ENCODE measurements around the gene SPECC1. TPM values are rescaled to one million over a fixed set of nuclear protein-coding genes. Genes with fewer than 3 reads are reported as not detected.
"Not testable (repeated sequence)": the region's sequence is repeated elsewhere in the genome, so short reads cannot be mapped to it uniquely, and the experiment has no call there.

SPECC1 gene
- total RNA-seq, 2 experiments from 2014 or later: 13.7 to 17.4 TPM

DNA sequence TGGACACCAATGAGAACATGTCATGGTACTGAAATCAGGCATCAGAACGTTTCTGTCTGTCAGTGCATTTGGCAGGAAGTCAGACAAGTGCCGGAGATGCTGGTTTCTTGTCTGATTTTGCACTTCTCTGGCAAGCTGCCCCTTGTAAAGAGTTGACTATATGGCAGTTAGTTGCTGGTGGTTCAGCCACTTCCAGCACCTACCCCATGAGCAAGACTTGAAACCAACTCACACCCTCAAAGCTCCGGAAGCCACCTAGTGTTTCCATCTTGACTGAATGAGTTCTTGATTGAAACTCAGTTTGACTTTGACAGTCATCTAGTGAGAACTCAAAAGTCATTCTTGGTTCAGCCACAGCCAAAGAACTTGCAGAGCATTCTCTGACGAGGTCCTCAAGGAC lies 225.1 kb downstream of the SPECC1 start:
- H3K36me3 Mint-ChIP-seq (ENCODE audit: low read depth): peaks cover 2% of the 10 kb centered on the region
- peak overlapping the region; percentile 82 for H3K27ac Mint-ChIP-seq
- H3K27me3 Mint-ChIP-seq (ENCODE audit: low read depth): no peaks in the 10 kb centered on the region
- H3K4me3 Mint-ChIP-seq: peak overlapping the region; percentile 5
- no peaks in the 10 kb centered on the region for H3K9me3 Mint-ChIP-seq
- intact Hi-C loops (cut with micrococcal nuclease): loop anchor here (5.0 kb wide), 1 partner anchor 77 kb away; no protein-coding TSS in a partner anchor
- DNase-seq: peak; percentile 92
- CTCF ChIA-PET: interaction anchor here (0.8 to 1.6 kb wide), 5 partner anchors 11 to 79 kb away, joined by 3 to 6 read pairs (median 3); no protein-coding TSS in a partner anchor
- peaks cover 38% of the 10 kb centered on the region for H3K4me1 Mint-ChIP-seq (ENCODE audit: low read depth)

DNA sequence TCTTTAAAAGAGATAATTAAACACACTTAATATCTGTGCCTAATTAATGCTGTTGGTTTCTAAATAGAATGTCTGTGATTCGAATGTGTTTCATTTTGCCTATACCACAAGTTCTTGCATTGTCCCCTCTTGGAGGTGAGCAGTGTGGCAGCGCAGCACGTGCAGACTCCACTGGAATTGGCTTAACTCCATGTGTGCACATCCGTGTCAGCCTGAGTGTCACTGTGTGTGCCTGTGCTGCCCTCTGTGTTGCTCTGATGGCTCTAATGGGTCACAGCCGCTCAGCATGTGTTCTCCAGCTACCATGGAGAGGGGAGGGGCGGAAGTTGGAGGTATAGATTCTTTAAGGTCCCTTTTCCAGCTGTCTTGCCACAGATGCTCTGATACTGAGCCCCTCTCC lies 226.6 kb downstream of the SPECC1 start:
- CTCF ChIA-PET: interaction anchor here (1.0 to 1.6 kb wide), 3 partner anchors 10 to 11 kb away, joined by 3 to 6 read pairs (median 5); no protein-coding TSS in a partner anchor
- no peak overlapping the region for H3K27ac Mint-ChIP-seq
- H3K4me3 Mint-ChIP-seq: no peak overlapping the region
- H3K36me3 Mint-ChIP-seq (ENCODE audit: low read depth): peaks cover 2% of the 10 kb centered on the region
- intact Hi-C loops (cut with micrococcal nuclease): no loop called here
- DNase-seq: no peak
- no peaks in the 10 kb centered on the region for H3K9me3 Mint-ChIP-seq
- no peaks in the 10 kb centered on the region for H3K27me3 Mint-ChIP-seq (ENCODE audit: low read depth)
- peaks cover 38% of the 10 kb centered on the region for H3K4me1 Mint-ChIP-seq (ENCODE audit: low read depth)

DNA sequence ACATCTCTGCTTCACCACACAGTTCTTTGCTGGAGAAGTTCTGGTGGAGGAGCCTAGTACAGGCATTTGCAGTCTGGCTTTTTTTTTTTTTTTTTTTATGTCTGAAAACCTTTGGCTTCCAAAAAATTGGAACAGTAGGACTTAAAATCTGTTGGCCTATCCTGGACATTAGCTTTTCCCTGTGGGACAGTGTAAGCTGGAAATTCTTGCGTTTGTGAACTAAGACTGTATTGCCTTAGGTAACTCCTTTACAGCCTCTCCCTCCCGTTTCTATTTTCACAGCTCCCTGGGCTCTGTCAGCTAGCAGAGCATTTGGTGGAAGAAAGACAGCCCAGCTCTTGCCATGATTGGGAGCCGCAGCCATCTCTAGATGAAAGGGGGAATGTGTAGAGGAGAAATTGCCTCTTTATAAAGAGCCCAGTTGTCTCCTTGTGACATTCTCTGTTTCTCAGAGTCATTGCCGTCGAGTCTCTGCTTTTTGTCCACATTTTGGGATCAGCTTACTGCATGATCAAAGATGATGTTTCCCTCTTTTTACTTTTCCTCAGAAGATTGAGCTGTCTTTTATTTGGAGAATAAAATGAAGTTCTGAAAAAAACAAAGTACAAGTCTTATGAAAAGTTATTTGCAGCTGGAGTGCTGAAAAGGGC lies 227.5 kb downstream of the SPECC1 start:
- CTCF ChIA-PET: interaction anchor here (0.7 to 1.2 kb wide), 3 partner anchors 10 to 244 kb away, joined by 5 to 7 read pairs (median 5); no protein-coding TSS in a partner anchor
- no peak overlapping the region for H3K27ac Mint-ChIP-seq
- DNase-seq: no peak
- no peak overlapping the region for H3K4me3 Mint-ChIP-seq
- no peaks in the 10 kb centered on the region for H3K27me3 Mint-ChIP-seq (ENCODE audit: low read depth)
- peaks cover 41% of the 10 kb centered on the region for H3K4me1 Mint-ChIP-seq (ENCODE audit: low read depth)
- intact Hi-C loops (cut with micrococcal nuclease): no loop called here
- peaks cover 2% of the 10 kb centered on the region for H3K36me3 Mint-ChIP-seq (ENCODE audit: low read depth)
- no peaks in the 10 kb centered on the region for H3K9me3 Mint-ChIP-seq

DNA sequence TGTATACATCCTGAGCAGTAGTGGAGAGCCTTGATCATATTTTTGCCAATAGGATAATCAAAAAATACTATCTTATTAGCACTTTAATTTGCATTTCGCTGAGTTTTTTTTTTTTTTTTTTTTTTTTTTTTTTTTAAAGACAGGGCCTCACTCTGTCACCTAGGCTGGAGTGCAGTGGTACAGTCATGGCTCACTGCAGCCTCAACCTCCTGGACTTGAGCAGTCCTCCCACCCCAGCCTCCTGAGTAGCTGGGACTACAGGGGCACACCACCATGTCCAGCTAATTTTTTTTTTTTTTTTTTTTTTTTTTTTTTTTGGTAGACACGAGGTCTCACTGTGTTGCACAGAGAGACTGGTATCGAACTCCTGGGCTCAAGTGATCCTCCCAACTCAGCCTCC lies 230.6 kb downstream of the SPECC1 start:
- DNase-seq; intact Hi-C loops (cut with micrococcal nuclease); H3K27me3 Mint-ChIP-seq (ENCODE audit: low read depth); H3K27ac Mint-ChIP-seq; CTCF ChIA-PET; H3K9me3 Mint-ChIP-seq; H3K4me3 Mint-ChIP-seq; H3K36me3 Mint-ChIP-seq (ENCODE audit: low read depth): not testable (repeated sequence)
- H3K4me1 Mint-ChIP-seq (ENCODE audit: low read depth): peaks cover 26% of the 10 kb centered on the region

DNA sequence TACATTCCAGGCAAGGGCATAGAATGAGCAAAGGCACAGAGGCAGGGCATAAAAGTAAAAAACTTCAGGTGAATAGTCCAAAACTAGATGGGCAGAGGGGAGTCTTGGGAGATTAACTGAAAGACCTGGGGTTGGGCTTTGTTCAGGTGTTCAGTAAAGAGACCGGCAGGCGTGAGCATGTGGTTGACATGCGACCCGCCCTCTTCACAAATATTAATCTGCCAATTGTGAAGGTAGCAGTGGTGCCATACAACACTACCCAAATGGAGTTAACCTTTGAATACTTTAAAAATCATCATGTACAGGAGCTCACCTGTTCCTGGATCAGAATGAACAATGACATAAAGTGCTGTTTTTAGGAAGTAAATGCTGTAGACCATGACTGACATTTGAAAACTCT lies 232.7 kb downstream of the SPECC1 start:
- Mint-ChIP-seq H3K36me3 (ENCODE audit: low read depth) (peaks cover 2% of the 10 kb centered on the region), H3K27me3 (ENCODE audit: low read depth) (no peaks in the 10 kb centered on the region), H3K27ac (no peak overlapping the region), H3K9me3 (no peaks in the 10 kb centered on the region), H3K4me3 (no peak overlapping the region), H3K4me1 (ENCODE audit: low read depth) (peaks cover 32% of the 10 kb centered on the region)
- intact Hi-C loops (cut with micrococcal nuclease): no loop called here
- CTCF ChIA-PET: no interaction called here
- DNase-seq: no peak

DNA sequence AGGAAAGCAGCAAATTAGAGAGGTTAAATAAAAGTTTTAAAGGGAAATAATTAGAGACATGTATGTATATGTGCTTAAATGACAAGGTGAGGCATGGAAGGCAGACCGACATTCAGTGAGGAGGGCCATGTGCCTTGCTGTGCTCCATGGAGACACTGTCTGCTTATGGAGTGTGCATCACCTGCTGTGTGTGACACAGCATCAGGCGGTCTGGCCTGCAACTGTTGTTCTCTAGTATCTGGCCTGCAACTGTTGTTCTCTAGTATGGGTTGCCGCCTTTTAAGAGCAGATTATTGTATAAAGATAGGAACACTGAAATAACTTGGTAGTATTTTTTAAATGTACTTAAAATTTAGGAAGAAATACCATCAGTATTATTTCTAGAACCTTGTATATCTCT lies 233.1 kb downstream of the SPECC1 start:
- CTCF ChIA-PET: no interaction called here
- no peak for DNase-seq
- peaks cover 34% of the 10 kb centered on the region for H3K4me1 Mint-ChIP-seq (ENCODE audit: low read depth)
- no peaks in the 10 kb centered on the region for H3K9me3 Mint-ChIP-seq
- intact Hi-C loops (cut with micrococcal nuclease): no loop called here
- no peaks in the 10 kb centered on the region for H3K36me3 Mint-ChIP-seq (ENCODE audit: low read depth)
- no peak overlapping the region for H3K4me3 Mint-ChIP-seq
- H3K27ac Mint-ChIP-seq: no peak overlapping the region
- H3K27me3 Mint-ChIP-seq (ENCODE audit: low read depth): no peaks in the 10 kb centered on the region

DNA sequence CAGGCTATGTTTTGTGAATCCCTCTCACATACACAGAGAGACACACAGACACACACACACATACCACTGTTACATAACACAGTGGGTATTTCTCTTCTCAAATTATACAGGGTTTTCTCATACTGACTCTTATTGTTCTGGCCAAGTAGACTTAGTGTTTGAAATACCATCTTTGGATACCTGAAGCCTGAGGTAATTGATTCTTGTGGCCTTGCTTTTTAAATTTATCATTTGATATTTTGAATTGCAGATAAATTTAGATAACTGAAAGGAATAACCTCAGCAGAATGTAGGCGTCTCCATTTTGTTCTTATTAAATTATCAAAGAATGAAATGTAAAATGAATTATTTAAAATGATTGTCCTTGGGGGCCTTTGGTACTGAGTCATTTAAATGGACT lies 234.4 kb downstream of the SPECC1 start:
- Mint-ChIP-seq H3K9me3 (no peaks in the 10 kb centered on the region), H3K27me3 (ENCODE audit: low read depth) (no peaks in the 10 kb centered on the region), H3K4me1 (ENCODE audit: low read depth) (peaks cover 43% of the 10 kb centered on the region), H3K36me3 (ENCODE audit: low read depth) (no peaks in the 10 kb centered on the region), H3K4me3 (no peak overlapping the region), H3K27ac (no peak overlapping the region)
- no peak for DNase-seq
- CTCF ChIA-PET: no interaction called here
- intact Hi-C loops (cut with micrococcal nuclease): no loop called here

DNA sequence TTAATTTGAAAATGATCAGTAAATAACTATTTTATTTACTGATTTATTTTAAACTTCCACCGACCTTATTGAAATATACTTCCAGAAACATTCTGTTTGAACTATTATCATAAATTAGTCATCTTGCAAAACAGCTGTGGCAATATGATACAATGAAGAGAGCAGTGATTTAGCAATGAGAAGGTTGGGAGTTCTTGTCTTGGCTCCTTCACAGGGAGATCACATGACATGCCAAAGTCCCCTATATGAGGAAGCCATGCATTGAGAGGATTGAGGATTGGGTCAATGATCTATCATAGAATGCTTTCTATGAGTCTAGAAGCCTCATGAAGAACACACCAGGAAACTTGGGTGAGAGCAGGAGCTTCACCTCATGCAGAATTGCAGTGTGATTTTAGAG lies 235.5 kb downstream of the SPECC1 start:
- CTCF ChIA-PET: interaction anchor here (0.7 to 4.1 kb wide), 4 partner anchors 9 to 34 kb away, joined by 5 to 19 read pairs (median 6); no protein-coding TSS in a partner anchor
- intact Hi-C loops (cut with micrococcal nuclease): no loop called here
- Mint-ChIP-seq H3K4me3 (no peak overlapping the region), H3K27me3 (ENCODE audit: low read depth) (no peaks in the 10 kb centered on the region), H3K36me3 (ENCODE audit: low read depth) (no peaks in the 10 kb centered on the region), H3K27ac (no peak overlapping the region), H3K4me1 (ENCODE audit: low read depth) (peaks cover 45% of the 10 kb centered on the region), H3K9me3 (no peaks in the 10 kb centered on the region)
- no peak for DNase-seq

DNA sequence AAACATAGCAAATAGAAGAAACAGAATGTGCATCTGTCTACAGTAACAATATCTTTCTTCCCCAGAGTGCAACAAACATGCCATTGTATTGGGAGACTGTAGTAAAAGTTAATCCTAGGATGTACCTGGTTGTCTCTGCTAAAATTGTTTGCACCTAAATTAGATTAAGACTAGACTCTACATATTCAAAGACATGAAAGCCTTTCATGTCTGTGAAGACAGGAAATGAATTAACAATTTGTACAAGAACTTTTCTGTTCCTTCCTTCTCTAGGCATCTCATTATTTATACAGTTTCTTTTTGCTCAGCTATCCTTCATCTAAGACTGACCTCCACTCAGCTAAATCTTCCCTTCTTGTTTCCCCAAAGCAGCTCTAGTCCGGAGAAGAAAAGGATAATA lies 237.5 kb downstream of the SPECC1 start:
- intact Hi-C loops (cut with micrococcal nuclease): loop anchor here (2.0 kb wide), 2 partner anchors 16 to 24 kb away; no protein-coding TSS in a partner anchor
- CTCF ChIA-PET: interaction anchor here (0.6 to 4.1 kb wide), 5 partner anchors 10 to 253 kb away, joined by 3 to 19 read pairs (median 5); no protein-coding TSS in a partner anchor
- H3K4me1 Mint-ChIP-seq (ENCODE audit: low read depth): peaks cover 46% of the 10 kb centered on the region
- H3K27ac Mint-ChIP-seq: peak overlapping the region; percentile 73
- DNase-seq: no peak
- H3K9me3 Mint-ChIP-seq: no peaks in the 10 kb centered on the region
- H3K4me3 Mint-ChIP-seq: no peak overlapping the region
- no peaks in the 10 kb centered on the region for H3K27me3 Mint-ChIP-seq (ENCODE audit: low read depth)
- no peaks in the 10 kb centered on the region for H3K36me3 Mint-ChIP-seq (ENCODE audit: low read depth)

DNA sequence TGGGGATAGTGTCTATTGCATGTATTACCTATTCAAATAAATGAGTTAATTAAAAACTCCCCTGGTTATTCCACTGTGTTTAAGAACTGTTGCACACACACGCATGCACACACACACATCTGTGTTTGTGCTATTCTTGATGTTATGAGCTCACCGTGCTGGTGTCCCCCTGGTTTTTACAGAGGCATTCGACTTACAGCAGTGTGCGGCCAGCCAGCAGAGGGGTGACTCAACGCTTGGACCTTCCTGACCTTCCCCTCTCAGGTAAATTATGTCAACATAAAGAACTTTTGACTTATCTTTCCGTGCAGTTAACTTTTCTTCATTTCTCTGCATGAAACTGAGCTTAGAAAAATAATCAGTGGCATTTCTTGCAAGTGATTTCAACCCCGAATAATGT lies 244.2 kb downstream of the SPECC1 start:
- H3K4me3 Mint-ChIP-seq: no peak overlapping the region
- peaks cover 7% of the 10 kb centered on the region for H3K9me3 Mint-ChIP-seq
- CTCF ChIA-PET: interaction anchor here (0.7 kb wide), 1 partner anchor 1022 kb away, joined by 4 read pairs; no protein-coding TSS in a partner anchor
- peaks cover 7% of the 10 kb centered on the region for H3K36me3 Mint-ChIP-seq (ENCODE audit: low read depth)
- intact Hi-C loops (cut with micrococcal nuclease): no loop called here
- DNase-seq: no peak
- H3K27me3 Mint-ChIP-seq (ENCODE audit: low read depth): no peaks in the 10 kb centered on the region
- peaks cover 43% of the 10 kb centered on the region for H3K4me1 Mint-ChIP-seq (ENCODE audit: low read depth)
- no peak overlapping the region for H3K27ac Mint-ChIP-seq

DNA sequence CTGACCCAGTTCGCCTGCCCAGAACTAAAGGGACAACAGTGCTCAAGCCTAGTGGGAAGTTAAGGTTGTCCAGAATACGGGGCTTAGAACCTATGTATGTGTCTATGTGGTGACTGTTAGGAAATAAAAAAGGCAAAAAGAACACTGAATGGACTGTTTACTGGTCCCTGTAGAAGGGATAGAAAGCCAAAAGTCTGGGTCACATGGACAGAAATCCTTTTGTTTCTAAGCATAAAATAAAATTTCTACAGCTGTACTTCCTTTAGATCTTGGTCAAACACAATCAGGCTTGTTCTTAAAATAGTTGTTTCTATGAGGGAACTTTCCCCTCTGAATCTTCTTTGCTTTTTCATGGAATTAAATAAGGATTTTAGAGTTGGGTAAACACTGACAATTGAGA lies 245.4 kb downstream of the SPECC1 start:
- no peak for DNase-seq
- H3K9me3 Mint-ChIP-seq: peaks cover 12% of the 10 kb centered on the region
- H3K4me1 Mint-ChIP-seq (ENCODE audit: low read depth): peaks cover 46% of the 10 kb centered on the region
- H3K27ac Mint-ChIP-seq: no peak overlapping the region
- no peaks in the 10 kb centered on the region for H3K27me3 Mint-ChIP-seq (ENCODE audit: low read depth)
- H3K4me3 Mint-ChIP-seq: no peak overlapping the region
- CTCF ChIA-PET: interaction anchor here (1.0 kb wide), 1 partner anchor 9 kb away, joined by 3 read pairs; no protein-coding TSS in a partner anchor
- peaks cover 11% of the 10 kb centered on the region for H3K36me3 Mint-ChIP-seq (ENCODE audit: low read depth)
- intact Hi-C loops (cut with micrococcal nuclease): loop anchor here (2.0 kb wide), 1 partner anchor 16 kb away; no protein-coding TSS in a partner anchor

DNA sequence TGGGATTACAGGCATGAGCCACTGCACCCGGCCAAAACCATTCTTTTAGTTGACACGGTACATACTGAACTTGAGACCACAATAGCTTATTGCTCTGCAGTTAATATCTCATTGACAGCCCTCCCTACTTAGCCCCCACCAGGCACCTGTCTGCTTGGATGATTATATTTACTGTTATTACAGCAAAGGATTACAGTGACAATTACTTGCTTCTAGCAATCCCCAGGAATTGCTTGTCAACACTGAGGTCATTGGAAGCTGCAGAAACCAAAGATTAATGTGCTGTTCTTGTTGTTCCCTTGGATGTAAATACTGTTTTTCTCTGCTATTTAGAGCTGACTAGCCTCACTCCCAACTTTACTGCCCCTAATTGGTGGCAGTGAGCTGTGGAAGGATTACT lies 247.0 kb downstream of the SPECC1 start:
- H3K4me3 Mint-ChIP-seq: no peak overlapping the region
- H3K27me3 Mint-ChIP-seq (ENCODE audit: low read depth): no peaks in the 10 kb centered on the region
- peaks cover 12% of the 10 kb centered on the region for H3K9me3 Mint-ChIP-seq
- intact Hi-C loops (cut with micrococcal nuclease): no loop called here
- peaks cover 40% of the 10 kb centered on the region for H3K4me1 Mint-ChIP-seq (ENCODE audit: low read depth)
- H3K36me3 Mint-ChIP-seq (ENCODE audit: low read depth): peaks cover 11% of the 10 kb centered on the region
- no peak for DNase-seq
- CTCF ChIA-PET: interaction anchor here (1.2 kb wide), 1 partner anchor 8 kb away, joined by 3 read pairs; no protein-coding TSS in a partner anchor
- no peak overlapping the region for H3K27ac Mint-ChIP-seq

DNA sequence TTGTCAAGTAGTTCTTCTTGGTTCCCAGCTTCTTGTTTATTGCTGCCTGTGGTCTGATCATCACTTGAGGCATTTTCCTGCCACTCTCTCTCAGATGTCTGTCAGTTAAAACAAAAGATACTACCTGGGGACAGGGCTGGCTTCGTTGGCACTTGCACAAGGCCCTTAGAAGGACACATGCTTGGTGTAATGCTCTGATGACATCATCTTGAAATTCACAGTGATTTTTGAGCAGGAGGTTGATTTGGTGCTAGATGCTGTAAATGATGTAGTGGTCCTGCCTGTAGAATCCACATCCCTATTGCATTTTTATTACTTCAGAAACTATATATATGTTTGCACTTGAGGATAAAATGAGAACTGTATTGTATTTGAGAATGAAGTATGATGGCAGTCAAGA lies 247.8 kb downstream of the SPECC1 start:
- intact Hi-C loops (cut with micrococcal nuclease): no loop called here
- Mint-ChIP-seq H3K27ac (no peak overlapping the region), H3K36me3 (ENCODE audit: low read depth) (peaks cover 11% of the 10 kb centered on the region), H3K9me3 (peaks cover 12% of the 10 kb centered on the region), H3K4me3 (no peak overlapping the region), H3K4me1 (ENCODE audit: low read depth) (peaks cover 45% of the 10 kb centered on the region), H3K27me3 (ENCODE audit: low read depth) (no peaks in the 10 kb centered on the region)
- no peak for DNase-seq
- CTCF ChIA-PET: interaction anchor here (1.2 kb wide), 1 partner anchor 9 kb away, joined by 3 read pairs; no protein-coding TSS in a partner anchor

All from activated naive CD4-positive, alpha-beta T cell treated with anti-CD3 and anti-CD28 coated beads for 36 hours (primary cell).